Neural cell (in vitro differentiated cells): ENCODE measurements around the gene CERKL. TPM values are rescaled to one million over a fixed set of nuclear protein-coding genes. Genes with fewer than 3 reads are reported as not detected.

Experiments used
- H2AFZ ChIP-seq: fragments of 200-600, 300-800 bp; sonication (generic), shearing (Covaris generic); 2 replicates; pipeline ENCODE4 v1.6.0; 2014; ENCODE audit warnings: low read depth, mild to moderate bottlenecking, antibody characterized with exemption, low read length, moderate library complexity
- H3F3A ChIP-seq: fragments of 200-600 bp; shearing (Covaris generic); 2 replicates; pipeline ENCODE4 v1.6.1; 2016; ENCODE audit warnings: mild to moderate bottlenecking, moderate library complexity, mixed read lengths, antibody characterized with exemption, low read length; ENCODE audit not compliant: insufficient read depth, poor library complexity, severe bottlenecking
- H3K27ac ChIP-seq: fragments of 200-600, 300-800 bp; sonication (generic), shearing (Covaris generic); 2 replicates; pipeline ENCODE4 v1.5.1; 2014; ENCODE audit warnings: mild to moderate bottlenecking, low read length, moderate library complexity
- H3K27me3 ChIP-seq: fragments of 300-800, 200-600 bp; sonication (generic), shearing (Covaris generic); 2 replicates; pipeline ENCODE4 v1.6.0; 2014; ENCODE audit warnings: mild to moderate bottlenecking, low read depth, low read length, moderate library complexity; ENCODE audit not compliant: insufficient read depth
- H3K36me3 ChIP-seq: fragments of 300-800, 200-600 bp; sonication (generic), shearing (Covaris generic); 2 replicates; pipeline ENCODE4 v1.5.1; 2014; ENCODE audit warnings: mild to moderate bottlenecking, antibody characterized with exemption, low read length, moderate library complexity; ENCODE audit not compliant: insufficient read depth
- H3K4me2 ChIP-seq: fragments of 300-800, 200-600 bp; sonication (generic), shearing (Covaris generic); 2 replicates; pipeline ENCODE4 v1.6.0; 2014; ENCODE audit warnings: mild to moderate bottlenecking, low read length
- H3K4me3 ChIP-seq: fragments of 300-800, 200-600 bp; sonication (generic), shearing (Covaris generic); 2 replicates; pipeline ENCODE4 v1.5.1; 2014; ENCODE audit warnings: mild to moderate bottlenecking, low read length, moderate library complexity
- H3K79me2 ChIP-seq: fragments of 200-600 bp; shearing (Covaris generic); replicated peaks from 2 replicates; pipeline ENCODE4 v1.6.0; 2014; ENCODE audit warnings: mild to moderate bottlenecking, low read length, moderate library complexity; ENCODE audit not compliant: insufficient read depth
- H3K9ac ChIP-seq: fragments of 300-800, 200-600 bp; sonication (generic), shearing (Covaris generic); 2 replicates; pipeline ENCODE4 v1.6.1; 2016; ENCODE audit warnings: mild to moderate bottlenecking, low read length, mixed read lengths
- H3K9me2 ChIP-seq: fragments of 200-600 bp; shearing (Covaris generic); 2 replicates; pipeline ENCODE4 v1.6.1; 2016; ENCODE audit warnings: mild to moderate bottlenecking, low read length, mixed read lengths; ENCODE audit not compliant: insufficient read depth
- H3K9me3 ChIP-seq: fragments of 200-600, 300-800 bp; sonication (generic), shearing (Covaris generic); 2 replicates; pipeline ENCODE4 v1.6.1; 2016; ENCODE audit warnings: mild to moderate bottlenecking, mixed run types, low read length, moderate library complexity, mixed read lengths
- H4K20me1 ChIP-seq: fragments of 200-600 bp; shearing (Covaris generic); 2 replicates; pipeline ENCODE4 v1.6.1; 2016; ENCODE audit warnings: mild to moderate bottlenecking, mixed run types; ENCODE audit not compliant: insufficient read depth
- EP300 ChIP-seq: fragments of 450-650 bp; conservative IDR thresholded peaks from 2 replicates; pipeline ENCODE4 v1.6.1; 2014; ENCODE audit warnings: antibody characterized with exemption, mild to moderate bottlenecking, moderate library complexity; ENCODE audit not compliant: poor library complexity, severe bottlenecking
- EZH2 ChIP-seq: fragments of 200-600, 300-800 bp; shearing (Covaris generic), sonication (generic); IDR thresholded peaks from 2 replicates; pipeline ENCODE4 v1.6.1; 2014; ENCODE audit warnings: antibody characterized with exemption, low read length, borderline replicate concordance, mild to moderate bottlenecking; ENCODE audit not compliant: insufficient read depth, poor library complexity, severe bottlenecking
- MXI1 ChIP-seq: fragments of 450-650 bp; conservative IDR thresholded peaks from 2 replicates; pipeline ENCODE4 v1.6.1; 2014; ENCODE audit warnings: antibody characterized with exemption, mild to moderate bottlenecking; ENCODE audit not compliant: poor library complexity, severe bottlenecking
- POLR2AphosphoS5 ChIP-seq: IDR thresholded peaks from 2 replicates; pipeline ENCODE4 v1.6.1; 2012
- RAD21 ChIP-seq: fragments of 450-650 bp; conservative IDR thresholded peaks from 2 replicates; pipeline ENCODE4 v1.6.1; 2014; ENCODE audit warnings: antibody characterized with exemption, mild to moderate bottlenecking, moderate library complexity
- SMC3 ChIP-seq: fragments of 450-650 bp; conservative IDR thresholded peaks from 2 replicates; pipeline ENCODE4 v1.6.1; 2014; ENCODE audit warnings: antibody characterized with exemption, mild to moderate bottlenecking, moderate library complexity; ENCODE audit not compliant: poor library complexity
- TAF1 ChIP-seq: IDR thresholded peaks from 2 replicates; pipeline ENCODE4 v1.6.1; 2012; ENCODE audit warnings: low read depth
- polyA plus RNA-seq: library from polyadenylated mRNA; depleted of rRNA; stranded (reverse); fragments of >200 nt; gene quantifications from 2 replicates; pipeline ENCODE4 v1.2.3, GENCODE V29; 2014
- TF ChIP-seq, protein P1 (sequence below): fragments of 450-650 bp; IDR thresholded peaks from 2 replicates; pipeline ENCODE4 v1.5.1; 2014; ENCODE audit warnings: antibody characterized with exemption, mild to moderate bottlenecking, moderate library complexity; ENCODE audit not compliant: poor library complexity, severe bottlenecking
- TF ChIP-seq, protein P2 (sequence below): IDR thresholded peaks from 2 replicates; pipeline ENCODE4 v1.6.1; 2012; ENCODE audit warnings: borderline replicate concordance

CERKL gene
- polyA plus RNA-seq, 1 donor from 2014 or later: not detected

DNA sequence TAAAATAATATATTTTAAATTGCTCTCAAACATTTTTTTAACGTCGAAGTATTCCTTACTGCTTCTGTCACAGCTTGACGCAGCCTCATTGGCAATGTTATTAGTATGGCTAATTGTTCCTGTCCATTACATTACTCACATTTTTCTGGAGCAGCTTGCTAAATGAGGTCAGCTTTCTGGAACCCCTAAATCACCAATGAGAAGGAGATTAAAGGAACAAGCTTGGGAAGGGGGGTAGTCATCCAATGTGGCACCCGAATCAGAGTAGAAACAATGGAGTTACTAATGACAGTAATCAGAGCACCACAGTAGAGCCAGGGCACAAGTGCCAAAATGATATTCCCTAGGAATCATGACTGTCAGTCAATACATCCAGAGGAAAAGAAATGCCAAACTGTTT lies 18.3 kb upstream of the CERKL start:
- H3K9me3 ChIP-seq: peaks cover 9% of the 10 kb centered on the region
- TF ChIP-seq TAF1 (no peak), POLR2AphosphoS5 (no peak), EP300 (no peak)
- TF ChIP-seq, protein P1, sequence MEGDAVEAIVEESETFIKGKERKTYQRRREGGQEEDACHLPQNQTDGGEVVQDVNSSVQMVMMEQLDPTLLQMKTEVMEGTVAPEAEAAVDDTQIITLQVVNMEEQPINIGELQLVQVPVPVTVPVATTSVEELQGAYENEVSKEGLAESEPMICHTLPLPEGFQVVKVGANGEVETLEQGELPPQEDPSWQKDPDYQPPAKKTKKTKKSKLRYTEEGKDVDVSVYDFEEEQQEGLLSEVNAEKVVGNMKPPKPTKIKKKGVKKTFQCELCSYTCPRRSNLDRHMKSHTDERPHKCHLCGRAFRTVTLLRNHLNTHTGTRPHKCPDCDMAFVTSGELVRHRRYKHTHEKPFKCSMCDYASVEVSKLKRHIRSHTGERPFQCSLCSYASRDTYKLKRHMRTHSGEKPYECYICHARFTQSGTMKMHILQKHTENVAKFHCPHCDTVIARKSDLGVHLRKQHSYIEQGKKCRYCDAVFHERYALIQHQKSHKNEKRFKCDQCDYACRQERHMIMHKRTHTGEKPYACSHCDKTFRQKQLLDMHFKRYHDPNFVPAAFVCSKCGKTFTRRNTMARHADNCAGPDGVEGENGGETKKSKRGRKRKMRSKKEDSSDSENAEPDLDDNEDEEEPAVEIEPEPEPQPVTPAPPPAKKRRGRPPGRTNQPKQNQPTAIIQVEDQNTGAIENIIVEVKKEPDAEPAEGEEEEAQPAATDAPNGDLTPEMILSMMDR: no peak
- TF ChIP-seq, protein P2, sequence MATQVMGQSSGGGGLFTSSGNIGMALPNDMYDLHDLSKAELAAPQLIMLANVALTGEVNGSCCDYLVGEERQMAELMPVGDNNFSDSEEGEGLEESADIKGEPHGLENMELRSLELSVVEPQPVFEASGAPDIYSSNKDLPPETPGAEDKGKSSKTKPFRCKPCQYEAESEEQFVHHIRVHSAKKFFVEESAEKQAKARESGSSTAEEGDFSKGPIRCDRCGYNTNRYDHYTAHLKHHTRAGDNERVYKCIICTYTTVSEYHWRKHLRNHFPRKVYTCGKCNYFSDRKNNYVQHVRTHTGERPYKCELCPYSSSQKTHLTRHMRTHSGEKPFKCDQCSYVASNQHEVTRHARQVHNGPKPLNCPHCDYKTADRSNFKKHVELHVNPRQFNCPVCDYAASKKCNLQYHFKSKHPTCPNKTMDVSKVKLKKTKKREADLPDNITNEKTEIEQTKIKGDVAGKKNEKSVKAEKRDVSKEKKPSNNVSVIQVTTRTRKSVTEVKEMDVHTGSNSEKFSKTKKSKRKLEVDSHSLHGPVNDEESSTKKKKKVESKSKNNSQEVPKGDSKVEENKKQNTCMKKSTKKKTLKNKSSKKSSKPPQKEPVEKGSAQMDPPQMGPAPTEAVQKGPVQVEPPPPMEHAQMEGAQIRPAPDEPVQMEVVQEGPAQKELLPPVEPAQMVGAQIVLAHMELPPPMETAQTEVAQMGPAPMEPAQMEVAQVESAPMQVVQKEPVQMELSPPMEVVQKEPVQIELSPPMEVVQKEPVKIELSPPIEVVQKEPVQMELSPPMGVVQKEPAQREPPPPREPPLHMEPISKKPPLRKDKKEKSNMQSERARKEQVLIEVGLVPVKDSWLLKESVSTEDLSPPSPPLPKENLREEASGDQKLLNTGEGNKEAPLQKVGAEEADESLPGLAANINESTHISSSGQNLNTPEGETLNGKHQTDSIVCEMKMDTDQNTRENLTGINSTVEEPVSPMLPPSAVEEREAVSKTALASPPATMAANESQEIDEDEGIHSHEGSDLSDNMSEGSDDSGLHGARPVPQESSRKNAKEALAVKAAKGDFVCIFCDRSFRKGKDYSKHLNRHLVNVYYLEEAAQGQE: no peak
- no peaks in the 10 kb centered on the region for H3K79me2 ChIP-seq
- H3K4me2 ChIP-seq: no peak overlapping the region
- H3K9me2 ChIP-seq: no peaks in the 10 kb centered on the region
- H4K20me1 ChIP-seq: no peaks in the 10 kb centered on the region
- no peaks in the 10 kb centered on the region for H3K36me3 ChIP-seq
- no peak overlapping the region for H3K27ac ChIP-seq
- H3K4me3 ChIP-seq: no peak overlapping the region
- peaks cover 77% of the 10 kb centered on the region for H3K27me3 ChIP-seq
- H3F3A ChIP-seq: no peaks in the 10 kb centered on the region
- H3K9ac ChIP-seq: no peak overlapping the region
- no peak overlapping the region for H2AFZ ChIP-seq

DNA sequence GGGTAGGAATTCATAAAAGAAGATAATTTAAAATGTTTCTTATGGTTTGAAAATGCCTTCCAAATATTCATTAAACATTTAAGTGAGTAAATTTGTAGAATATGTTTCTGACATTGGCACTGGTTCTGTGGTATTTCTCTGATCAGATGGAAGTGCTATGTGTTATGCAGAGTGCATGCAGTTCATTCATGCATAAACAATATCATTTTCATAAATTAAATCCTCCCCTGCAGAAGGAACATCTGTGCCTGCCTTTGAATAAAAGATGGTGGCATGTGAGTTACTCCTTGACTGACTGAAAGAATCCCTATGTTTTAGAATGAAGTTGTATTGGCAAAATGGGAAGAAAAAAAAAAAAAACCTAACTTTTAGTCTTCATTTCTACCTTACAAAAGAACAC lies 17.6 kb upstream of the CERKL start:
- Histone ChIP-seq H3K79me2 (no peaks in the 10 kb centered on the region), H3K4me3 (no peak overlapping the region), H3F3A (no peaks in the 10 kb centered on the region), H3K4me2 (no peak overlapping the region), H3K9me2 (no peaks in the 10 kb centered on the region), H2AFZ (no peak overlapping the region), H3K27me3 (peaks cover 69% of the 10 kb centered on the region), H4K20me1 (no peaks in the 10 kb centered on the region), H3K36me3 (no peaks in the 10 kb centered on the region), H3K9ac (no peak overlapping the region), H3K9me3 (peaks cover 9% of the 10 kb centered on the region), H3K27ac (no peak overlapping the region)
- TF ChIP-seq MXI1 (no peak), EP300 (no peak)

DNA sequence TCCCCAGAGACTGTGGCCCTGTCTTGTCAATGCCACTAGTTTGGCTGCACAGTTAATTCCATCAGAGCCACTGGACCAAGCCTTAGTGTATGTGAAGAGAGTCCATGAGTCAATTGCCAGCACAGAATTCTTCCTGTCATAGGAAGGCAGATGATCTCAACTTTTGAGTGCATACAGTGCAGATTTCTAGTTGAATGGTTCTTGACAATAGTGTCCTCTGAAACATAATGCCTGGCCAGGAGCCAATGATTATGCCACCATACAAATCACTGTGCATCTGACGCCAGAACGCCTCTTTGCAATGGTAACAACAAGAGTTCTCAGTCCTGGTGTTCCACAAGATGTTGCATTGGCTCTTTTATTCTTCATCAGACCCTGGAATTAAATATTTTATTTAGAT lies 16.3 kb upstream of the CERKL start:
- no peaks in the 10 kb centered on the region for H4K20me1 ChIP-seq
- H3K79me2 ChIP-seq: no peaks in the 10 kb centered on the region
- H3K9me3 ChIP-seq: peaks cover 6% of the 10 kb centered on the region
- TF ChIP-seq RAD21 (no peak), MXI1 (no peak), SMC3 (no peak), EZH2 (no peak), TAF1 (no peak), EP300 (no peak), POLR2AphosphoS5 (no peak)
- TF ChIP-seq, protein P2: no peak
- TF ChIP-seq, protein P1: no peak
- no peak overlapping the region for H3K4me2 ChIP-seq
- no peak overlapping the region for H3K9ac ChIP-seq
- no peak overlapping the region for H3K4me3 ChIP-seq
- no peak overlapping the region for H2AFZ ChIP-seq
- peaks cover 56% of the 10 kb centered on the region for H3K27me3 ChIP-seq
- no peaks in the 10 kb centered on the region for H3K9me2 ChIP-seq
- no peaks in the 10 kb centered on the region for H3F3A ChIP-seq
- H3K36me3 ChIP-seq: no peaks in the 10 kb centered on the region
- H3K27ac ChIP-seq: no peak overlapping the region
